Gastrocnemius medialis (tissue), 4 donors: ENCODE results near the gene DMD. TPM values are rescaled to one million over a fixed set of nuclear protein-coding genes. Genes with fewer than 3 reads are reported as not detected.

Source experiments
- ATAC-seq, 2 donors: fragments of 150-250 bp; one replicate each; pipeline ENCODE4 v1.9.1; 2016
- DNase-seq, 2 donors: peaks; one replicate each; pipeline ENCODE4 v3.0.0-alpha.2; 2019
- H3K27ac ChIP-seq, 4 donors: fragments of 200-600 bp; sonication (generic); 1 replicate in 1 of 4; 2 replicates in 3 of 4; pipeline ENCODE4 v1.5.1; 2016 to 2018; ENCODE audit warnings: mild to moderate bottlenecking in 2 of 4, moderate library complexity in 1 of 4
- H3K27me3 ChIP-seq, 3 donors: fragments of 200-600 bp; sonication (generic) in 2 of 3; 1 replicate in 1 of 3; 2 replicates in 2 of 3; pipeline versions ENCODE4 v1.5.1 to v1.6.0; 2016 to 2019; ENCODE audit warnings: mild to moderate bottlenecking in 1 of 3, moderate library complexity in 1 of 3
- H3K36me3 ChIP-seq, 2 donors: fragments of 200-600 bp; sonication (generic) in 1 of 2; one replicate each; pipeline ENCODE4 v1.5.1; 2017 to 2018
- H3K4me1 ChIP-seq, 2 donors: fragments of 200-600 bp; sonication (generic) in 1 of 2; one replicate each; pipeline ENCODE4 v1.5.1; 2016 to 2017; ENCODE audit warnings: mild to moderate bottlenecking in 2 of 2
- H3K4me3 ChIP-seq, 4 donors: fragments of 200-600 bp; sonication (generic) in 3 of 4; 1 replicate in 1 of 4; 2 replicates in 3 of 4; pipeline ENCODE4 v1.5.1; 2016 to 2019; ENCODE audit warnings: mild to moderate bottlenecking in 2 of 4
- H3K9me3 ChIP-seq, 3 donors: fragments of 200-600 bp; sonication (generic) in 2 of 3; 1 replicate in 1 of 3; 2 replicates in 2 of 3; pipeline ENCODE4 v1.5.1; 2016 to 2019
- POLR2A ChIP-seq, 2 donors: fragments of 450-650 bp; IDR thresholded peaks; one replicate each; pipeline ENCODE4 v1.6.1; 2017; ENCODE audit warnings: antibody characterized with exemption in 2 of 2, mild to moderate bottlenecking in 2 of 2, moderate library complexity in 2 of 2
- in situ Hi-C, 4 donors: fragments of 200-750 bp; cut with MboI; loops; one replicate each; pipeline versions ENCODE4 v1.15.0 to v1.8.0; 2017; ENCODE audit warnings: low sequenced_read_pairs in 4 of 4
- intact Hi-C: fragments of 100-400 bp; cut with DNase I; formaldehyde crosslinking; loops from one replicate; pipeline ENCODE4 v1.15.1; 2023; ENCODE audit warnings: low total_unique reads
- total RNA-seq, 4 donors: library from RNA; depleted of rRNA; stranded (reverse); fragments of >200 nt; gene quantifications; one replicate each; pipeline versions ENCODE4 v1.1.0 to v1.2.3, GENCODE V29; 2016
- TF ChIP-seq, protein P1 (sequence below), 5 experiments: fragments of 450-650 bp in 3 of 5; fragments of 200-600 bp in 2 of 5; sonication (generic) in 2 of 5; IDR thresholded peaks in 4 of 5; conservative IDR thresholded peaks in 1 of 5; 1 replicate in 4 of 5; 2 replicates in 1 of 5; pipeline ENCODE4 v1.5.1; 2016 to 2019; ENCODE audit warnings: antibody characterized with exemption in 5 of 5, mild to moderate bottlenecking in 3 of 5, moderate library complexity in 3 of 5

Gene DMD
- total RNA-seq, 4 donors from 2014 or later, result 53.5 to 201 (median 98.9) TPM

DNA sequence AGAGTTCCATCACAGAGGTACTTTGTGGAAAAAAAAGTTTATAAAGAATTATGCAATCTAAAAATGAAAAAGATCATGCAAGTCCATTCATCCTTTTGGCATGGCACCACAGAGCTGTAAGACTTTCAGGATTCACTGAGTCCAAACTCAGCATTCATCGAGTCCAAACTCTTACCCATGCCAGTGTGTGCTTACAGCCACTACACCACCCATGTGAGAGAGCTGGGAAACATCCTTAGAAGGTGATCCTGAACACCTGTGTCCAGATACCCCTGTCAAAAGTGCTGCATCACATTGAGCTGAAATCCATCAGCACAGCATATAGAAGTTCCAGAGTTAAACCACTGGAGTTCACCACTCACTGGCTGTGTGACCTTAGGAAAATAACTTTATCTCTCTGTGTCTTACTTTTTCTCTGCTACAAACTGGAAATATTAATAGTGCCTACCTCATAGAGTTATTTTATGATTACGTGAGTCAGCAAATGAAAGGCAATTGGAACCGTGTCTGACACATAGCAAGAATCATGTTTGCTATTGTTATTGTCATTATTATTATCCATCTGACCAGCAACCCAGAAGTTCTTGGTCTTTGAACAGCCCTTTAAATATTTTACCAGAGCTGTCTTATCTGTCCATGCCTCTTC, 2024.5 kb downstream of the DMD start:
- Histone ChIP-seq H3K4me1 (peaks cover 0 to 12% of the 10 kb centered on the region in 2 donors), H3K27me3 (no peaks in the 10 kb centered on the region), H3K36me3 (no peaks in the 10 kb centered on the region), H3K27ac (no peak overlapping the region), H3K9me3 (no peaks in the 10 kb centered on the region), H3K4me3 (no peak overlapping the region)
- no peak for DNase-seq
- no peak for TF ChIP-seq POLR2A (IDR thresholded peaks at IDR 0.05)
- TF ChIP-seq, protein P1, sequence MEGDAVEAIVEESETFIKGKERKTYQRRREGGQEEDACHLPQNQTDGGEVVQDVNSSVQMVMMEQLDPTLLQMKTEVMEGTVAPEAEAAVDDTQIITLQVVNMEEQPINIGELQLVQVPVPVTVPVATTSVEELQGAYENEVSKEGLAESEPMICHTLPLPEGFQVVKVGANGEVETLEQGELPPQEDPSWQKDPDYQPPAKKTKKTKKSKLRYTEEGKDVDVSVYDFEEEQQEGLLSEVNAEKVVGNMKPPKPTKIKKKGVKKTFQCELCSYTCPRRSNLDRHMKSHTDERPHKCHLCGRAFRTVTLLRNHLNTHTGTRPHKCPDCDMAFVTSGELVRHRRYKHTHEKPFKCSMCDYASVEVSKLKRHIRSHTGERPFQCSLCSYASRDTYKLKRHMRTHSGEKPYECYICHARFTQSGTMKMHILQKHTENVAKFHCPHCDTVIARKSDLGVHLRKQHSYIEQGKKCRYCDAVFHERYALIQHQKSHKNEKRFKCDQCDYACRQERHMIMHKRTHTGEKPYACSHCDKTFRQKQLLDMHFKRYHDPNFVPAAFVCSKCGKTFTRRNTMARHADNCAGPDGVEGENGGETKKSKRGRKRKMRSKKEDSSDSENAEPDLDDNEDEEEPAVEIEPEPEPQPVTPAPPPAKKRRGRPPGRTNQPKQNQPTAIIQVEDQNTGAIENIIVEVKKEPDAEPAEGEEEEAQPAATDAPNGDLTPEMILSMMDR (IDR thresholded peaks at IDR 0.05 in 4 of 5, conservative IDR thresholded peaks at IDR 0.05 in 1 of 5), result no peak
- ATAC-seq, result no peak
- in situ Hi-C loops, result no loop called here
- intact Hi-C loops, result no loop called here

DNA sequence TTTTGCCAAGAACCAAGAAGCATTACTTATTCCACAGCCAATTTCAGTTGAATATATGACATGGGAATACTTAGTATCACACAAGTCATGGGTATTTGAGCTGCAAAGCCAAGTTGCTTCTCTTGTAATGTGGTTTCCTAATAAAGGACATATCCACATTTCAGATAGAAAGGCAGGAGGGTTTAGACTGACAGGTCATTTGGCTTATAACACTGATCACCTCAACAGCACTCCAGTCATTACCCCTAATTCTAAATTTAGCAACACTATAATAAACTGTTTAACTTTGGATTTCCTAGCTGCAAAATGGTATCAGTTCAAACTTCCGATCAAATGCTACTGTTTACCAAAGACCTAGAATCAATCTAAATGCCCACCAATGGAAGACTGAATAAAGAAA, 2025.5 kb downstream of the DMD start:
- ATAC-seq (no peak), DNase-seq (no peak)
- H3K9me3 ChIP-seq, result no peaks in the 10 kb centered on the region
- H3K27me3 ChIP-seq, result no peaks in the 10 kb centered on the region
- no peak overlapping the region for H3K27ac ChIP-seq
- intact Hi-C loops (no loop called here), in situ Hi-C loops (no loop called here)
- H3K4me1 ChIP-seq, result peaks cover 0 to 12% of the 10 kb centered on the region in 2 donors
- TF ChIP-seq POLR2A (IDR thresholded peaks at IDR 0.05), result no peak
- TF ChIP-seq, protein P1 (IDR thresholded peaks at IDR 0.05 in 4 of 5, conservative IDR thresholded peaks at IDR 0.05 in 1 of 5), result no peak
- H3K4me3 ChIP-seq, result no peak overlapping the region
- H3K36me3 ChIP-seq, result no peaks in the 10 kb centered on the region

DNA sequence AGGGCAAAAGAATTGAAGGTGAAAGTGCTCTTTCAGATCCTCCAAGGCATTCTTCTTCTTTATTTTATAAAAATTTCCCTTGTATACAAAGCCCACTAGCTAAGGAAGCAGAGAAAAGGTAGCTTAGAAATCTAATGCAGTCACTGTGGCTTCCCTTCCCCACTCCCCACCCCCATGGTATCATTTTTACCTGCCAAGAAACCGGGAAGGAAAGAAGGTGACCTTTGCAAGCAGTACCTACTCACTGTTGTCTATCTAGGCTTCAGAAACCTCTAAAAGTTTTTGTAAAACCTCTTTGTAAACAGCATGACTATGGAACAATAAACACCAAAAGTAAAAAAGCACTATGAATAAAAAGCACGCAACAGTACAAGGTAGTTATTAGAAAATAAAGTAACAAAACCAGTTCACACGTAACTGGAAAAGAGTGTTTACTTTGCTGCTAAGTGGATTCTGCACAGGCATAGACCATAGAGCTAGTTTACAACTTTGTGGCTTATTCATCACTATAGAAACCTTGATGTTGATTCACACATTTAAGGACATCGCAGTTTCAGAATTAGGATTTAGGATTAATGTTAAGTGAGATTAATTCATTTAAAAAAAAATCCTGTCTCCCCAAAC, 2029.9 kb downstream of the DMD start:
- TF ChIP-seq POLR2A (IDR thresholded peaks at IDR 0.05), result no peak
- TF ChIP-seq, protein P1 (IDR thresholded peaks at IDR 0.05 in 4 of 5, conservative IDR thresholded peaks at IDR 0.05 in 1 of 5), result no peak
- Histone ChIP-seq H3K9me3 (no peaks in the 10 kb centered on the region), H3K4me1 (no peaks in the 10 kb centered on the region), H3K27me3 (no peaks in the 10 kb centered on the region), H3K36me3 (no peaks in the 10 kb centered on the region), H3K4me3 (no peak overlapping the region), H3K27ac (no peak overlapping the region)
- DNase-seq, result no peak
- in situ Hi-C loops, result no loop called here
- intact Hi-C loops, result no loop called here
- ATAC-seq, result no peak

DNA sequence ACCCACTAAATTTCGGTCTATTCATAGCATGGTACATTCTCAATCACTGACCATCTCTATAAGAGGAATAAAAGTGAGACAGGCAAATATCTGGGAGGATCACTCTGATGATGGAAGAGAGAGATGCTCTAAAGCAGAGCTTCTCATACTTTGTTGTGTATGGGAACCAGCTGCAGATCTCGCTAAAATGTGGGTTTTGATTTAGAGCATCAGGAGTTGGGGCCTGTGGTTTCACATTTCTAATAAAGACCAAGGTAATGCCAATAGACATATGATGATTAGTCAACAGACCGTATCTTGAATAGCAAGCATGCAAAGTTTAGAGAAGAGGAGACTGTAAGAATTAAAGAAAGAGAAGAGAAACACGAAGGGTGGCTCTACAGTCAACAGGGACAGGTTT, 2032.1 kb downstream of the DMD start:
- no peak for ATAC-seq

More for the DNA sequence above, 2032.1 kb downstream of the DMD start:
- Histone ChIP-seq H3K9me3 (no peaks in the 10 kb centered on the region), H3K4me3 (no peak overlapping the region), H3K27ac (no peak overlapping the region), H3K27me3 (no peaks in the 10 kb centered on the region), H3K36me3 (no peaks in the 10 kb centered on the region), H3K4me1 (no peaks in the 10 kb centered on the region)
- no peak for TF ChIP-seq POLR2A (IDR thresholded peaks at IDR 0.05)
- TF ChIP-seq, protein P1 (IDR thresholded peaks at IDR 0.05 in 4 of 5, conservative IDR thresholded peaks at IDR 0.05 in 1 of 5), result no peak
- no peak for DNase-seq
- intact Hi-C loops (no loop called here), in situ Hi-C loops (no loop called here)
